Endothelial cell of umbilical vein (primary cell): Measurements from ENCODE around the gene VAV3. TPM values are rescaled to one million over a fixed set of nuclear protein-coding genes. Genes with fewer than 3 reads are reported as not detected.

Experiments
- BruUV-seq: library from RNA; stranded (reverse); fragments of 400-500 nt; replicated peaks from 2 replicates; lab custom pipeline; 2021; lab: Mats Ljungman, UMichigan
- CTCF ChIA-PET: fragments of 300-600, 350-600 bp; sonication (Branson Sonifier 250); formaldehyde crosslinking; loops from one replicate; lab custom pipeline; 2021; ENCODE audit warnings: antibody characterized with exemption, inconsistent platforms; lab: Charles Lee
- POLR2A ChIA-PET: fragments of 300-600, 350-600 bp; sonication (Branson Sonifier 250); formaldehyde crosslinking; loops from one replicate; lab custom pipeline; 2021; ENCODE audit warnings: antibody characterized with exemption, inconsistent platforms; lab: Charles Lee
- DNase-seq: peaks from one replicate; pipeline ENCODE4 v3.0.0-alpha.2; 2011; ENCODE audit warnings: low read depth, low spot score
- FAIRE-seq: peaks from 2 replicates; lab custom pipeline; 2011; peaks lifted over from hg19 to GRCh38; lab: Jason Lieb, UNC
- H2AFZ ChIP-seq: 2 replicates; pipeline ENCODE4 v1.6.0; 2012; ENCODE audit warnings: low read depth, low read length, control low read depth, inconsistent platforms
- H3K27ac ChIP-seq: 2 replicates; pipeline ENCODE4 v1.5.1; 2011; ENCODE audit warnings: low read depth, mild to moderate bottlenecking, control low read depth, low read length, moderate library complexity; ENCODE audit not compliant: insufficient read depth
- H3K27me3 ChIP-seq, 2 experiments: 2 replicates each; pipeline versions ENCODE4 v1.6.0 to v1.6.1; 2011; ENCODE audit warnings: low read length in 2 of 2, mixed read lengths in 1 of 2; ENCODE audit not compliant: control insufficient read depth in 2 of 2, insufficient read depth in 2 of 2
- H3K36me3 ChIP-seq, 2 experiments: 2 replicates in 1 of 2; 3 replicates in 1 of 2; pipeline ENCODE4 v1.5.1; 2011; ENCODE audit warnings: low read length in 2 of 2, mild to moderate bottlenecking in 1 of 2, moderate library complexity in 1 of 2; ENCODE audit not compliant: control insufficient read depth in 2 of 2, insufficient read depth in 2 of 2; ENCODE audit errors: extremely low read depth in 1 of 2
- H3K4me1 ChIP-seq: 3 replicates; pipeline ENCODE4 v1.5.1; 2011; ENCODE audit warnings: mild to moderate bottlenecking, low read length; ENCODE audit not compliant: control insufficient read depth, insufficient read depth; ENCODE audit errors: extremely low read depth
- H3K4me2 ChIP-seq: 2 replicates; pipeline ENCODE4 v1.6.1; 2011; ENCODE audit warnings: low read length, control low read depth, mixed read lengths; ENCODE audit not compliant: insufficient read depth
- H3K4me3 ChIP-seq, 3 experiments: fragments of 200-600 bp in 1 of 3; sonication (generic), shearing (Covaris generic) in 1 of 3; replicated peaks in 1 of 3; 2 replicates each; pipeline ENCODE4 v1.5.1; 2011 to 2016; ENCODE audit warnings: control low read depth in 3 of 3, low read length in 3 of 3, mild to moderate bottlenecking in 2 of 3, inconsistent platforms in 1 of 3, low read depth in 1 of 3, moderate library complexity in 1 of 3; ENCODE audit not compliant: insufficient read depth in 1 of 3
- H3K79me2 ChIP-seq: 2 replicates; pipeline ENCODE4 v1.6.0; 2012; ENCODE audit warnings: low read length, inconsistent platforms; ENCODE audit not compliant: control insufficient read depth, insufficient read depth
- H3K9ac ChIP-seq: replicated peaks from 2 replicates; pipeline ENCODE3; 2011; ENCODE audit warnings: low read length, control low read depth; ENCODE audit not compliant: insufficient read depth; ENCODE audit errors: extremely low read depth
- H3K9me1 ChIP-seq: replicated peaks from 3 replicates; pipeline ENCODE4 v1.6.0; 2011; ENCODE audit warnings: mild to moderate bottlenecking, low read length; ENCODE audit not compliant: control insufficient read depth, insufficient read depth; ENCODE audit errors: extremely low read depth
- H3K9me3 ChIP-seq: replicated peaks from 2 replicates; pipeline ENCODE4 v1.5.1; 2012; ENCODE audit warnings: low read length, inconsistent platforms; ENCODE audit not compliant: control insufficient read depth, insufficient read depth
- H4K20me1 ChIP-seq: replicated peaks from 2 replicates; pipeline ENCODE3; 2011; ENCODE audit warnings: mild to moderate bottlenecking, low read length; ENCODE audit not compliant: control insufficient read depth, insufficient read depth; ENCODE audit errors: extremely low read depth
- CTCF ChIP-seq, 2 donors: IDR thresholded peaks; 1 replicate in 1 of 2; 2 replicates in 1 of 2; pipeline ENCODE4 v1.5.1; 2011; ENCODE audit warnings: low read length in 2 of 2, mild to moderate bottlenecking in 2 of 2, moderate library complexity in 2 of 2, control low read depth in 1 of 2, inconsistent platforms in 1 of 2, low read depth in 1 of 2; ENCODE audit not compliant: insufficient read depth in 1 of 2; ENCODE audit errors: extremely low read depth in 1 of 2
- EZH2 ChIP-seq: IDR thresholded peaks from 2 replicates; pipeline ENCODE4 v1.6.1; 2012; ENCODE audit warnings: borderline replicate concordance, low read depth, mild to moderate bottlenecking, moderate library complexity, low read length, inconsistent platforms; ENCODE audit not compliant: severe bottlenecking
- FOS ChIP-seq: IDR thresholded peaks from 2 replicates; pipeline ENCODE4 v1.6.1; 2011; ENCODE audit warnings: mild to moderate bottlenecking, low read length, moderate library complexity, borderline replicate concordance; ENCODE audit not compliant: insufficient read depth
- GATA2 ChIP-seq: IDR thresholded peaks from 2 replicates; pipeline ENCODE4 v1.7.0; 2011; ENCODE audit warnings: low read depth, mild to moderate bottlenecking, moderate library complexity, mixed read lengths, low read length; ENCODE audit not compliant: insufficient read length, insufficient read depth
- JUN ChIP-seq: IDR thresholded peaks from 2 replicates; pipeline ENCODE4 v1.6.1; 2011; ENCODE audit warnings: borderline replicate concordance, low read depth; ENCODE audit not compliant: insufficient read length, insufficient read depth
- MAX ChIP-seq: IDR thresholded peaks from 2 replicates; pipeline ENCODE4 v1.6.1; 2011; ENCODE audit not compliant: insufficient read depth, insufficient read length
- MYC ChIP-seq: IDR thresholded peaks from one replicate; pipeline ENCODE4 v1.6.1; 2011; ENCODE audit warnings: mild to moderate bottlenecking, low read depth, low read length
- POLR2A ChIP-seq: IDR thresholded peaks from 2 replicates; pipeline ENCODE4 v1.6.1; 2012; ENCODE audit warnings: low read depth, mild to moderate bottlenecking, control low read depth, low read length
- POLR2AphosphoS5 ChIP-seq: IDR thresholded peaks from 2 replicates; pipeline ENCODE4 v1.6.1; 2012; ENCODE audit warnings: low read depth, mild to moderate bottlenecking, control low read depth, low read length, moderate library complexity; ENCODE audit not compliant: insufficient read depth
- dilution Hi-C: fragments of 300-500 bp; cut with MboI; formaldehyde crosslinking; loops from one replicate; pipeline ENCODE4 v1.15.0; 2019; ENCODE audit warnings: low sequenced_read_pairs; ENCODE audit not compliant: extremely low pct_ligation_motif_present
- intact Hi-C: fragments of 100-400 bp; cut with micrococcal nuclease; formaldehyde crosslinking; loops from one replicate; pipeline ENCODE4 v1.10.0; 2022
- polyA plus RNA-seq, 4 experiments: library from polyadenylated mRNA; depleted of rRNA in 3 of 4; stranded (reverse) in 3 of 4; unstranded in 1 of 4; fragments of >200 nt; gene quantifications; 2 replicates each; pipeline versions ENCODE4 v1.2.1 to v1.2.3, GENCODE V29; 2011 to 2012; ENCODE audit warnings: missing spikeins in 1 of 4
- total RNA-seq: library from RNA; stranded (reverse); gene quantifications from 2 replicates; pipeline ENCODE4 v1.2.3, GENCODE V29; 2021

The VAV3 gene
- total and polyA plus RNA-seq, 2 donors (not counting 3 experiments of a cell fraction or from before 2014, with no cell fraction given) = 0.18 to 1.5 TPM

GRCh38 chr1:107776900-107777663 is 187.9 kb downstream of the VAV3 start:
- H3K27ac ChIP-seq = no peak overlapping the region
- H3K4me1 ChIP-seq = no peaks in the 10 kb centered on the region
- TF ChIP-seq POLR2AphosphoS5 = no peak
- TF ChIP-seq CTCF (IDR thresholded peaks at IDR 0.05; ENCODE audit: extremely low read depth in 1 of 2, insufficient read depth in 1 of 2, low read depth in 1 of 2, low read length in 2 of 2) = no peak
- TF ChIP-seq EZH2 = no peak
- no peak for TF ChIP-seq GATA2
- TF ChIP-seq FOS = no peak
- no peak for TF ChIP-seq POLR2A
- TF ChIP-seq MAX = no peak
- no peak for TF ChIP-seq MYC
- TF ChIP-seq JUN = no peak
- dilution Hi-C loops = no loop called here
- no peak overlapping the region for H3K4me3 ChIP-seq
- no peak overlapping the region for H2AFZ ChIP-seq
- CTCF ChIA-PET = interaction anchor here (1.9 to 4.8 kb wide), 2 partner anchors 343 to 348 kb away, joined by 4 to 26 read pairs; no protein-coding TSS in a partner anchor
- no peaks in the 10 kb centered on the region for H4K20me1 ChIP-seq
- DNase-seq (no peak), FAIRE-seq (peak; percentile 47)
- no peaks in the 10 kb centered on the region for H3K79me2 ChIP-seq
- no peak overlapping the region for H3K4me2 ChIP-seq
- H3K27me3 ChIP-seq = no peaks in the 10 kb centered on the region
- intact Hi-C loops = no loop called here
- H3K9ac ChIP-seq = no peak overlapping the region
- H3K9me1 ChIP-seq = no peaks in the 10 kb centered on the region
- no peaks in the 10 kb centered on the region for H3K9me3 ChIP-seq
- BruUV-seq = no TSS peak
- POLR2A ChIA-PET = no interaction called here
- no peaks in the 10 kb centered on the region for H3K36me3 ChIP-seq
